HG03342 (cell line): ENCODE results near the gene LONP1.

Source experiments
- ATAC-seq: cut with Tn5 transposase; IDR thresholded peaks from one replicate; pipeline ENCODE4 v1.9.1; 2021; ENCODE audit warnings: mild to moderate bottlenecking, moderate library complexity; ENCODE audit not compliant: unreplicated experiment

Gene LONP1

DNA sequence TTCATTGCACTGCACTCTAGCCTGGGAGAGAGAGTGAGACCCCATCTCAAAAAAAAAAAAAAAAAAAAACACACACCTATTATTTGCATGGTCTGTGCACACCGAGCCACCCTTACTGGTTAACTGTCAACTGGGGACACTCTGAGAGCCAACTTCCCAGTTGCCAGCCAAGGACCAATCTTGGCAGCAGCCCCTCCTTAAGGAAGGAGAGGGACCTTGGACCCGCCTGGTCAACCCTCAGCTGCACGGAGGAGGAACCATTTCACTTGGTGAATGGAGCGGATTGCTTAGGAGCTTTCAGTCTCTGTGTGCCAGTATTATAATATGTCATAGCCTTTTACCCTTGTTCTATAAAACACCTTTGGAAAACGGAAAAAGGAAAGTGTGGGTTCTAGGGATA, 64.5 kb downstream of the LONP1 start:
- ATAC-seq = no peak

DNA sequence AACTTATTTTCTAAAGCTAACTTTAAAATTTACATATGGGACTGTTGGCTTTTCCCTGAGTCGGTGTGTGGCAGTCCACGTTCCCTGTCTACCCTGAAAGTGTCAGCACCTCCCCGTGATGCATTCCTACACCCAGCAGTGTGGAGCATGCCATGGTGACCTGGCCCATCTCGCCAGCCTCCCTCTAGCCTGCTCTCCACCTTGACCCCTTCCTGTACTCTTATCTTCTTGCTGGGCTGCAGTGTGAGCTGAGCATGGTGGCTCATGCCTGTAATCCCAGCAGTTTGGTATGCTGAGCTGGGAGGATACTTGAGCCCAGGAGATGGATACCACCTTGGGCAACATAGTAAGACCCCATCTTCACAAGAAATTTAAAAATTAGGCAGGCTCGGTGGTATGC, 65.0 kb downstream of the LONP1 start:
- no peak for ATAC-seq

DNA sequence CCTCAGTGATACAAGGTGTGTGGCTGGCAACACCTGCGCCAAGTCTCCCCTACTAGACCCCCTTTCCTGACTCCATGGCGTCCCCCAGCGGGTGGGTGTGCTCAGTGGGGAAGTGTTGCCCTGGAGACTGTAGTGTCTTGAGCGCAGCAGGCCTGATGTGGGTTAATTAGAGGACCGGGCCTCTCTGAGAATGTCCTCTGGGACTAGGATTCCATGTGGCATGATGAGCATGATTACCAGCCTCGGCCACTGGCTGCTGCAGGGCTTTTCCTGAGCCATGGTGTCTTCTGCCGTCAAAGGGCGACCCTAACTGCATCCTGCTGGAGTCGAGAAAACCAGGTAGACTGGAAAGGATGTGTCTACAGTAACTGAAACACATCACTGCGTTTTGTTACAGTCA, 67.7 kb downstream of the LONP1 start:
- ATAC-seq = no peak

DNA sequence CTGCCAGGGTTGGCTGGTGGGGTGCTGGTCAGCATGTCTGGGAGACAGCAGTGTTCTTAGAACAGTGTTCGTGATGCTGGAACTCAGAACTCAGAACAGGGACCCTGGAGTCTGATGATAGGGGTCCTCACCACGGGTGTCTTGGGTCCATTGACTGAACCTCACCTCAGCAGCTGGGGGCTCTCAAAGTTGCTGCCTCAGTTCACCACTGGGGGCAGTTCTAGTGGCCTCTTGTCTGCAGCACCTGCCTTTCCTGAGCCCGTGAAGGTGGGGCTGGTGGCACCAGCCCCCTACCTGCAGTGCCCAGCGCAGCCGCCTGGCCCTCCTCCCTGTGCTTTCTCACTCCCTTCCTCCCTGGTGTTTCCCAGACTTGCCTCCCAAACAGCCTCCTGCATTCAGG, 68.6 kb downstream of the LONP1 start:
- ATAC-seq = no peak

DNA sequence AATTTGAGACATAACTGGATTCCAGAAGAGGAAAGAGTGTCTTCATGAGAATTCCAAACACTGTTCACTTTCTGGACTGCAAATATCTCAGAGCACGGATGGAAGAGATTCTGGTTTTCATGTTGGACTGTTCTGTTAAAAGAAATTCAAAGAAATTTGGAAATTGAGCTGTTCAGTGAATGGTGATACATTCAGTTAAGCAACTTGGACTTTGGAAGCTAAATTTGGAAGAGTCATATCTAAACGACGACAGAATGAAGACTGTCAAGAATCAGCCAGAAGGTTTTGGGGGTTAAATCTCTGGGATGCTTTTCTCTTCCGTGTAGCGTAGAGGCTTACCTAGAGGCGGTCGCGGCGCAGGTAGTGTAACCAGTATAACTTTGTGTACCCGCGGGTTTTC, 71.5 kb downstream of the LONP1 start:
- ATAC-seq = no peak

DNA sequence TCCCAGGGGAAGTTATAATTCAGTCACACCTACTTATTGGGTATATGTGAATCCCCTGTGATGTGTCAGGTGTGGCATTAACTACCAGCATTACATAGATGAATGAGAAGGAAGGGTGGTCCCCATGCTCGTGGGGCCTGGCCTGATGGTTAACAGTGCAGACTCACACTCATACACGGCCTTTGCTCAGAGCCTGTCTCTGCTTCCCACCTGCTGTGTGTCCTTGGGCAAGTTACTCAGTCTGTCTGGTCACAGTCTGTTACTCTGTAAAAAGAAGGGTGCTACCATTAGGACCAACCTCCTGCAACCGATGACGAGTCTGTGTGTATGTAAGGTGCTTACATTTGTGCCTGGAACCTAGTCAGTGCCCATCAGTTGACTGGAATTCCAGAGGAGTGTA, 73.2 kb downstream of the LONP1 start:
- ATAC-seq = no peak

DNA sequence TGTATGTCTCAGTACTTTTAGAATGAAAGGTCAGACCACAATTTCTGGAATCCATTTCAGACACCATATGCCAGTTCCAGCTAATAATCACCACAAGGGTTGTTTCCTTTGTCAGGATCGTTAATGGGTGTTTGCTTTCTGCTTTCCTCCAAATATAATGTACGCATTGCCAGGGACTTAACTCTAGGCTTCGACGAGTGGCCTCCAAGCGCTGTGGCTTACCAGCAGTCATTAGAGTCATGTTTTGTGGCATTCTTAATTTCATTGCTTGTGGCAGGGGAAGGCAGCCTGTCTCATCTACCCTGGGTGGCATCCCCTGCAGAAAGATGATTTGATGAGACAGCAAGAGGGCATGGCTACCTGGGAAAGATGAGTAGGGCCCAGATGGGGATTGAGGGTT, 74.5 kb downstream of the LONP1 start:
- ATAC-seq = no peak

DNA sequence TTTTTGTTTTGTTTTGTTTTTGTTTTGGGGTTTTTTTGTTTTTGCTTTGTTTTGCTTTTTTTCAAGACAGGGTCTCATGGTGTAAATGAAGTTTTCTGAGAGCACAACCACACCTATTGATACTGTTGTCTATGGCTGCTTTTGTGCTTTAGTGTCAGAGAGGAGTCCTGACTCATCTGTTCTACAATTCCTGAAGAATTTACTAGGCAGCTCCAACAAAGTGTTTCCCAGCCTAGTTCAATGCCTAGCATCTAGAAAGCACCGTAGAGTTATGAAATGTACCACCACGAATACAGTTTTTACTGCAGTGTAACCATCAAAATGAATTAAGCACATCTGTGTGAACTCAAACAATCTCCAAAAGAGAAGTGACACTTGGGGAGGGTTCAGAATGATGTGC, 75.9 kb downstream of the LONP1 start:
- no peak for ATAC-seq

DNA sequence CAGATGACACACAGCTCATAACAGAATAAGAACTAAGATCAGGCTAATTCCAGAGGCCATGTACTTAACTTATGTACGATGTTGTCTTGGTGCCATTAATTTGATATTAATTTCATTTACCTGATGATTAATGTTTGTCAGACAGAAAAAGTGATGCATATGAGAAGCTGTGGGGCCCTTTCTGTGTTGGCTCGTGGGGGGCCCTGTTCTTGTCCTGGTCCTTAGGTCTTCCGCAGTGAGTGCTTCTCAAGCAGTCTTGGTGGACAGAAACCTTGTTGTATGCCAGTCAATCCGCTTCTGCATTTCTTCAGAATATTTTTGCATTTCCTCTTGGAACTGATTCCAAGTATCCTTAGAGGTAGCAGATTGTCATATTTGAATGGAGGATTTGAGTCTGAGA, 76.9 kb downstream of the LONP1 start:
- no peak for ATAC-seq

DNA sequence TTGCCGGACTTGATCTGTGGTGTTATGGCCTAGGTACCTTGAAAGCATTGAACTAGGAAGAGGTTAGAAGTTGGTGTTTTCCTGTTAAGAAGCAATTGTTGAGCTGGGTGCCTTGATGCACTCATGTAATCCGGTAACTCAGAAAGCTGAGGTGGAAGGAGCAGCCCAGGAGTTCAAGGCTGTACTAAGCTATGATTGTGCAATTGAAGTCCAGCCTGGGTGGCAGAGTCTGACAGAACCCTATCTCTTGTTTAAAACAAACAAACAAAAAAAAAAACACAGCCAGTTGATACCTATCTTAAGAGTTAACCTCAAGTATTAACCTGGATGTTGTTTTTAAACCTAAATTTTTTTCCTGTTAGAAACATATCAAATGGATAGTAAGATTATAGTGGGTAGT, 77.7 kb downstream of the LONP1 start:
- no peak for ATAC-seq
